SU-DHL-6 (cell line): ENCODE results near the gene MTRR.

Experiments
- EZH2phosphoT487 ChIP-seq: fragments of 200-600 bp; sonication (generic), shearing (Covaris generic); conservative IDR thresholded peaks from 2 replicates; pipeline ENCODE4 v1.6.1; 2018; ENCODE audit warnings: mild to moderate bottlenecking, antibody characterized with exemption, low read length, moderate library complexity, mixed read lengths
- TF ChIP-seq, protein P1 (sequence below): fragments of 200-600 bp; sonication (generic); IDR thresholded peaks from one replicate; pipeline ENCODE4 v1.5.1; 2017; ENCODE audit warnings: antibody characterized with exemption, mild to moderate bottlenecking, low read length, moderate library complexity; ENCODE audit not compliant: insufficient read depth, poor library complexity, severe bottlenecking

- TF ChIP-seq, protein P1, sequence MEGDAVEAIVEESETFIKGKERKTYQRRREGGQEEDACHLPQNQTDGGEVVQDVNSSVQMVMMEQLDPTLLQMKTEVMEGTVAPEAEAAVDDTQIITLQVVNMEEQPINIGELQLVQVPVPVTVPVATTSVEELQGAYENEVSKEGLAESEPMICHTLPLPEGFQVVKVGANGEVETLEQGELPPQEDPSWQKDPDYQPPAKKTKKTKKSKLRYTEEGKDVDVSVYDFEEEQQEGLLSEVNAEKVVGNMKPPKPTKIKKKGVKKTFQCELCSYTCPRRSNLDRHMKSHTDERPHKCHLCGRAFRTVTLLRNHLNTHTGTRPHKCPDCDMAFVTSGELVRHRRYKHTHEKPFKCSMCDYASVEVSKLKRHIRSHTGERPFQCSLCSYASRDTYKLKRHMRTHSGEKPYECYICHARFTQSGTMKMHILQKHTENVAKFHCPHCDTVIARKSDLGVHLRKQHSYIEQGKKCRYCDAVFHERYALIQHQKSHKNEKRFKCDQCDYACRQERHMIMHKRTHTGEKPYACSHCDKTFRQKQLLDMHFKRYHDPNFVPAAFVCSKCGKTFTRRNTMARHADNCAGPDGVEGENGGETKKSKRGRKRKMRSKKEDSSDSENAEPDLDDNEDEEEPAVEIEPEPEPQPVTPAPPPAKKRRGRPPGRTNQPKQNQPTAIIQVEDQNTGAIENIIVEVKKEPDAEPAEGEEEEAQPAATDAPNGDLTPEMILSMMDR = no peak
- TF ChIP-seq EZH2phosphoT487 = no peak
These were observed 40.7 kb upstream of the MTRR start for GRCh38 chr5:7828269-7828668.
